HG03066 (cell line): ENCODE results near the gene PRRX2.
"Not testable (repeated sequence)": the region's sequence is repeated elsewhere in the genome, so short reads cannot be mapped to it uniquely, and the experiment has no call there.

Experiments used
- ATAC-seq: cut with Tn5 transposase; IDR thresholded peaks from one replicate; pipeline ENCODE4 v1.9.1; 2021; ENCODE audit warnings: low read depth; ENCODE audit not compliant: unreplicated experiment

PRRX2 gene

DNA sequence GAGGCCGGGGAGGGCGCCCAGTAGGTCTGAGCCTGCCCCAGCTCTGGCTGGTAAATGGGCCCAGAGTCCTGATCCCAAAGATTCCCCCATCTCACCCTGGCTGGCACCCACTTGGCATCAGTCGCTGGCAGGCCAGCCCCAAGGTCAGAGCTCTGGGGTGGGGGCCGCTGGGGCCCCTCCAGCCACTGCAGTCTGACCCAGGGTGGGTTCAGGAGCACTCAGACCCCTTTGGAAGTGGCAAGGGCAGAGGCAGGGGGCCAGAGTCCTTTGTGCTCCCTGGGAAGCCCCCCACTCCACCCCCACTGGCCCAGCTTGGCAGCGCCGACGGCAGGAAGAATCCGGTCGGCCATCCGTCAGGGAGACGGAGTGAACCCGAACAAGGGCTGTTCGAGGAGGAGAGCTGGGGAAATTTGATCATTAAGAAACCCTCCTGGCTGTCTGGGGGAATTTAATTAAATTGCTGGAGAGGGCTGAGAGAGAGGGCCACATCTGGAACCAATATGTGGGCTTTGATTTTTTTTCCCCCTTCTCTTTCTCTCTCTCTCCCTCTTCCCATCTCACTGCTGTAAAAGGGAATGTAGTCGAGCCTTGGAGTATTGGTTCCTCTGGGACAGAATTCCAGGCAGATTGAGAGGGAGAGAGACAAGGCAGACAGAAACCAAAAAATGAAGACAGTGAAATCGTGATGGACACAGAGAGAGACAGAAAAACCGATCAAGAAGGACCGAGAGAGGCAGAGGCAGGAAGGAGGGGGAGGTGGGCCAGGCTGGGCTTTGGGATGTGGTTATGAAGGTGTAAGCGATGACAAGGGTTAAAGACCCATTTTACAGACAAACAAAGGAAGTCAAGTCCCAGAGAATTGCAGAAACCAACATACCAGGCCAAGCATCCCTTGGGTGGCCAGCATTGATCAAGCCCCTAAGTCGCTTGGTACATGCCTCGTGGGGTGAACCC lies 15.4 kb upstream of the PRRX2 start:
- ATAC-seq: no peak

- no peak for ATAC-seq
Observed at GRCh38 chr9:129650680-129651235, 14.7 kb upstream of the PRRX2 start.

GRCh38 chr9:129653823-129654553 lies 11.5 kb upstream of the PRRX2 start:
- ATAC-seq: no peak

DNA sequence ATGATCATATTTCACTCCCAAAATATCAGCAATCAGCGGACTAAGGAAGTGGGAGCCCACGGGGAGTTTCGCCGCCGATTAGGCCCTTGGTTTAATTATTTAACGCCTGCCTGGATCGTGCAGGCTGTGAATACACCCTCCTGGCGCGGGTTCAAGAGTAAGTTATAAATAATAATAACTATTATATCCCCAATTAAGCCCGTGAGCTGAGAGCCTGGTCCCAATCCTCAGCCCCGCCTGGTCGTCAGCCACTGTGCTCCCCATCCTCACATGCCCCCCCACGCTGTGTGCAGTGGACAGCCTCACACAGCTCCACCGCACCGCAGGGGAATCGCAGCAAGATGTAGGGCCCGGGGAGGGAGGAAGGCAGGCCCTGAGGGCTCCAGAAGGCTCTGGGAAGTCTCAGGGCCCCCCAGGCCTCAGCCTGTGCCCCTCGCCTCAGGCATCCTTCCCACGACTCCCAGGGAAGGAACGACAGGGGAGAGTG lies 10.8 kb upstream of the PRRX2 start:
- no peak for ATAC-seq

DNA sequence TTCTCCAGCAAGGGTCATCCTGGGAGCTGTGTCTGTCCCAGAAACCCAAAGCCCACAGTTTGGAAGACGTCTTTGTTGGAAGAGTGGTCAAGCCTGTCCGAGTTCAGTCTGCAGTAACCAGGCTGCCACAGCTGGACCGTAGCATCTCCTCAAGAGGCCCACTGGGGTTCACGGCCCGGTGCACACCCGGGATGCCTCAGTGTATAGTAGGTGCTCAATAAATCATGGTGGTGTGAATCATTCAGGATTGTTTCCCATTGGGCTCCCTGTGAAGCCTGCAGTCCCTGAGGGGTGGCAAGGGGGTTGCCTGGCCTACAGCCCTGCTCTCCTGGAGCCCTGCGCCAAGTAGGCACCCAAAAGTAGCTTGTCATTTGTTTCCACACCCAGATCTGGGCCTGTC lies 10.3 kb upstream of the PRRX2 start:
- no peak for ATAC-seq

DNA sequence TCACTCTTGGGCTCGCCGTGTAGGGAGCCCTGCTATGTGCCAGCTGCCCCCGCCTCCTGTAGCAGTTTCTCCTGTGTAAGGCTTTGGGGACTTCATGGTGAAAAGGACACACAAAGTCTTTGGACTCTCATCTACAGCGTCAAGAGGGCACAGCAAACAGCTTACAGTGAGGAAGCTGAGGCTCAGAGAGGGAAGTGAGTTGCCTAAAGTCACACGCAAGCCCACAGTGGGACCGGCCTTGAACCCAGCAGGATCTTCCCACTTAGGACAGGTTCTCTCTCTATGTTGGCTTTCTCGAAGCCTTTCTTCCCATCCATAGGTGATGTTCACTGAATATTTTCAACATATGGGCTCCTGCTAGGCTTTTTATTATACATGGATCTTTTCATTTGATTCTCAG lies 9.8 kb upstream of the PRRX2 start:
- ATAC-seq: no peak

GRCh38 chr9:129656795-129657390 lies 8.6 kb upstream of the PRRX2 start:
- no peak for ATAC-seq

GRCh38 chr9:129661029-129661428 lies 4.4 kb upstream of the PRRX2 start:
- ATAC-seq: no peak

DNA sequence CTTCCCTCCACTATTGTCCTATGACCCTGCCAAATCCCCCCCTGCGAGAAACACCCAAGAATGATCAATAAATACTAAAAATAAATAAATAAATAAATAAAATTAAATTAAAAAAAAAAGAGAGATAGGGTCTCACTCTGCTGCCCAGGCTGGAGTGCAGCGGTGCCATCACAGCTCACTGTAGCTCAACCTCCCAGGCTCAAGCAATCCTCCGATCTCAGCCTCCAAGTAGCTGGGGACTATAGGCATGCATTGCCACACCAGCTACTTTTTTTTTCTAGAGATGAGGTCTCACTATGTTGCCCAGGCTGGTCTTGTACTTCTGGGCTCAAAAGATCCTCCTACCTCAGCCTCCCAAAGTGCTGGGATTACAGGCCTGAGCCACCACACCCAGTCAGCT lies 3.2 kb upstream of the PRRX2 start:
- ATAC-seq: not testable (repeated sequence)

GRCh38 chr9:129664746-129665388 lies 580 bp upstream of the PRRX2 start:
- ATAC-seq: no peak

DNA sequence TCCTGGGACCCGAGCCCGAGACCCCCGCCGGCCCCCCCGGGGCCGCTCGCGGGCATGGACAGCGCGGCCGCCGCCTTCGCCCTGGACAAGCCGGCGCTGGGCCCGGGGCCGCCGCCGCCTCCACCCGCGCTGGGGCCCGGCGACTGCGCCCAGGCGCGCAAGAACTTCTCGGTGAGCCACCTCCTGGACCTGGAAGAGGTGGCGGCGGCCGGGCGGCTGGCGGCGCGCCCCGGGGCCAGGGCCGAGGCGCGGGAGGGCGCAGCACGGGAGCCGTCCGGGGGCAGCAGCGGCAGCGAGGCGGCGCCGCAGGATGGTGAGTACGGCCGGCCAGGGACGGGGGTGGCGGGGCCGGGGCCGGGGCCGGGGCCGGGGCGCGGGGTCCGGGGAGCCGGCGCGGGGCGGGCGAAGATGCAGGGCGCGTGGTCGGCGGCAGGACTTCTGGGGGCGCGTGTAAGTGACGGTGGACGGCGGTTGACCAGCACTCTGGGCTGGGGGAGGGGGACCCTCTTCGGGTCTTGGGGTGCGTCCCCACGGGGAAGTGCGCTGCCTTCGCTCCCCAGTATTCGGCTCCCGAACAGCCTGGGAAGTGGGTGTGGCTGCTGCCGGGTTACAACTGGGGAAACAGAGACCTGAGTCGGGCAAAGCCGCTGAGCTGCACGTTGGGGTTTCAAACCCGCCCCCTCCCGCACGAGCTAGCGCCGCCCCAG lies 520 bp downstream of the PRRX2 start:
- ATAC-seq: no peak

- no peak for ATAC-seq
Observed at GRCh38 chr9:129666575-129666974, 1.1 kb downstream of the PRRX2 start.

GRCh38 chr9:129667378-129667777 lies 1.9 kb downstream of the PRRX2 start:
- no peak for ATAC-seq

GRCh38 chr9:129667850-129668249 lies 2.4 kb downstream of the PRRX2 start:
- ATAC-seq: no peak

- no peak for ATAC-seq
Observed at GRCh38 chr9:129669141-129669718, 3.8 kb downstream of the PRRX2 start.

- no peak for ATAC-seq
Observed at GRCh38 chr9:129669946-129670345, 4.5 kb downstream of the PRRX2 start.

DNA sequence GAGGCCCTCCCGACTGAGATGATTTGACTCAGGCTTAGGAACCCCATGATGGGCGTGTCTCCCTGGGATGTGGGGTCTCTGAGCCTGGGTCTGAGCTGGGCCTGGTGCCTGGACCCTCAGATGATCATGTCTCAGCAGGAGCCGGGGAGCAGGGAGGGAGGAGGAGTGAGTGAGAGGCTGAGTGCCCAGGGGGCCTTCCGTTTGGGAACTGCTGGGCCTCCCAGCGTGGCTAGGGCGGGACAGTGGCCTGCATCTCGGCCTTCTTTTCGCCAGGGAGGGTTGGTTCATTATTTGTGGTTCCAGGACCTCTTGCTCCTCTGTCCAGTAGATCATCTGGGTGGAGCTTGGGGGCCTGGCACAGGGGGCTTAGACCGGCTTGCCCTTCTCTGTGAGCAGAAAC lies 5.6 kb downstream of the PRRX2 start:
- no peak for ATAC-seq

- no peak for ATAC-seq
Observed at GRCh38 chr9:129671519-129671918, 6.1 kb downstream of the PRRX2 start.

DNA sequence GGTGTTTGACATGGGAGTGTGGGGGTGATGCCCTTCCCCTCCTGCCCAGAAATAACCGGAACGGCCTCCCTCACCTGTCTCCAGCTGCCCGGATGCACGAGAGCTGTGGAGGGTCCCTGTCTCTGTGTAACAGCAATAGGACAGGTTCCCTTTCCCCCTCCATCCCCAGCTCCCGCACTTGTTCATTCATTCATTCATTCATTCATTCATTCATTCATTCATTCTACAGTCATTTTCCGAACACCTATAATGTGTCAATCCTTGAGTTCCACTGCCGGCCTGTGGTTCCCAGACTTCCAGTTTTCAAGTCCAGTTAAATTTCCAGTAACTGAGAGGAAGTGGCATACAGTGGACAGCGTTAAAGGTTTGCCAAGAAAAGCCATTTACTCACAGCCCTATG lies 7.3 kb downstream of the PRRX2 start:
- ATAC-seq: no peak
